NOMO-1 treated with dmso at 0.1 percent for 144 hours (cell line): Measurements from ENCODE around the gene CNOT1.

Experiments used
- DNase-seq: peaks from one replicate; lab custom pipeline; 2025; ENCODE audit not compliant: unreplicated experiment; lab: John Stamatoyannopoulos, UW

The CNOT1 gene

GRCh38 chr16:58518980-58519368 lies 110.7 kb downstream of the CNOT1 start:
- no peak for DNase-seq

GRCh38 chr16:58518083-58518979 lies 111.3 kb downstream of the CNOT1 start:
- no peak for DNase-seq

- no peak for DNase-seq
Observed at GRCh38 chr16:58516768-58517107, 112.9 kb downstream of the CNOT1 start.

- peak; percentile 10 for DNase-seq
Observed at GRCh38 chr16:58515871-58516767, 113.5 kb downstream of the CNOT1 start.

GRCh38 chr16:58515125-58515870 lies 114.3 kb downstream of the CNOT1 start, which contains the start of gene SETD6:
TSS of gene SETD6 (plus strand) at chr16:58515517. CDS start at chr16:58515538, 21 bp downstream.
- DNase-seq, result peak; percentile 74

- no peak for DNase-seq
Observed at GRCh38 chr16:58513874-58514273, 115.8 kb downstream of the CNOT1 start.

DNA sequence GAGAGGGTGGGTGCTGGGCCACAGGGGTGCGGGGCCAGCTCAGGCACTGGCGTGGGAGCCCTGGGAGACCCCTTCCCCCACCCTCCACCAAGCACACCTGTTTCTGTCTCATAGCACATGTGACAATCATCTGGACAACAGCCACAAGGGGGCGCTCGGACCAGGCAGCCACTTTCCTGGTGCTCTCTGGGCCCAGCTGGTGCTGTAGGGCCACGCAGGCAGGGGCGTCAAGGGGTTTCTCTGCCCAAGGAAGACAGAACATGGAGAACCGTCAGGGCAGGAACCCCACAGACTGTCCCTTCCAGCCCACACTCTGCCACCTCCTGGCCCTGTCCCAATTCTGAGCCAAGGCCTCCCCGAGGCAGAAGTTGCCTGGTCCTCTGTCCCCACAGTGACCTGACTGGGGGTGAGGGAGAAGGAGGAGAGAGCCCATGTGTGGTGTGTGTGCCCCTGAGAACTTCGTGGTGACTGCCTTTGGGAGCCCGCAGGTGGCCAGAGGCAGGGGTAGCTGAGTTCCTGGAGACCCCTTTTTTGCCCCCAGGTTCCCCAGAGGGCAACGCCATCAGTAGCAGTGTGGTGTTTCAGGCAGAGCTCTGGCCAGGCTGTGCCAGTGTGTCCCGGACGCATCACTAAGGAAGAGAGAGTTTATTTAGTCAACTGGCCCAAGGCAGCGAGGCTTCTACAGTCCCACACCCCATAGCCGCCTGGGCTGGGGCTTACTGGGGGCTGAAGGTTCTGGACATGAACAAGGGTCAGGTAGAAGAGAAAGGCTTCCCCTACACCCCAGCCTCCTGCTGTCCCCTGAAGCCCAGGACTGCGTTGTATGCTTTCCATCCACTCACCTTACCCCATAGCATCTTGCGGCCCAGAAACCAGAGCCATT lies 117.5 kb downstream of the CNOT1 start:
- DNase-seq, result peak; percentile 22

- DNase-seq, result no peak
Observed at GRCh38 chr16:58510776-58511628, 118.6 kb downstream of the CNOT1 start.

- no peak for DNase-seq
Observed at GRCh38 chr16:58510097-58510775, 119.4 kb downstream of the CNOT1 start.

- no peak for DNase-seq
Observed at GRCh38 chr16:58509256-58510096, 120.2 kb downstream of the CNOT1 start.

- DNase-seq, result no peak
Observed at GRCh38 chr16:58508671-58509251, 120.9 kb downstream of the CNOT1 start.

GRCh38 chr16:58507963-58508670 lies 121.5 kb downstream of the CNOT1 start:
- DNase-seq, result no peak

GRCh38 chr16:58507195-58507962 lies 122.2 kb downstream of the CNOT1 start:
- DNase-seq, result peak; percentile 10

DNA sequence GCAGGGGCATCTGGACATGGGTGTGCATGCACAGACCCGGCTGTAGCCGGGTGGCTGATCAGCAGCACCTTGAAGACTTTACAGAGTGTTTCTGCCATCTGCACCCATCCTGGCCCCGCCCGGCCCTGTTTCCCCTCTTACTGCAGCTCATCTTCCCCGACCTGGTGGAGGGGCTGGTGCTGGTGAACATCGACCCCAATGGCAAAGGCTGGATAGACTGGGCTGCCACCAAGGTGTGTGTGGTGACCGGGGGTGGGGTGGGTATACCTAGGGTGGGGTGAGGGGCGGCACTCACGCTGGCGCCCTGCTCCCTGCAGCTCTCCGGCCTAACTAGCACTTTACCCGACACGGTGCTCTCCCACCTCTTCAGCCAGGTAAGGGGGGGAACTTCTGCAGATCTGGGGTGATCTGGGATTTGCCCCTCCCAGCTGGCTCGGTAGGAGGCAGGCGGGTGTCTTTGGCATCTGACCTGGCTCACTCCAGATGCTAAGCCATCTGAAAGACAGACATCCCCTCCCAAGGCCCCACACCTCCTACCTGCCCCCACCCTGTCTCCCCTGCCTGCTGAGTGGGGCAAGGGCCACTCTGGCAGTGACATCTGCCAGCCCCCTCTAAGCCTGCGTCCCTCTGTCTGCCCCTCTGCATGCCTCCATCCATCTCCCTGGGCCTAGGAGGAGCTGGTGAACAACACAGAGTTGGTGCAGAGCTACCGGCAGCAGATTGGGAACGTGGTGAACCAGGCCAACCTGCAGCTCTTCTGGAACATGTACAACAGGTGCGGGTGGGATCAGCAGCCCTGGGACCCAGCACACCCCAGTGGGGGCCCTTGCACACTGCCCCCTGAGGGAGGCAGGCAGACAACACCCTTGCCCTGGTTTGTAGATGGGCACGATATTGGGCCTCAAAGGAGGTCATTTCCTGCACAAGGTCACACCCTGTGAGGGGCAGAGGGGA lies 123.1 kb downstream of the CNOT1 start:
- no peak for DNase-seq
